Lung (tissue), 12 donors: ENCODE data around the gene TP53AIP1. TPM values are rescaled to one million over a fixed set of nuclear protein-coding genes. Genes with fewer than 3 reads are reported as not detected.

Experiments used
- ATAC-seq: fragments of 200-7000 bp; cut with Tn5 transposase; one replicate; pipeline ENCODE4 v1.9.1; 2020; ENCODE audit warnings: moderate number of reproducible peaks; ENCODE audit not compliant: insufficient read depth, low FRiP score
- DNase-seq, 3 donors: peaks; one replicate each; pipeline ENCODE4 v3.0.0-alpha.2; 2013 to 2017
- H3K27ac ChIP-seq, 2 donors: one replicate each; pipeline ENCODE4 v1.5.1; 2013; ENCODE audit warnings: mild to moderate bottlenecking in 2 of 2, moderate library complexity in 2 of 2, control low read depth in 1 of 2, inconsistent platforms in 1 of 2, low read depth in 1 of 2, low read length in 1 of 2
- H3K27me3 ChIP-seq, 3 donors: one replicate each; pipeline ENCODE4 v1.5.1; 2013; ENCODE audit warnings: low read length in 2 of 3; ENCODE audit not compliant: control insufficient read depth in 3 of 3, insufficient read depth in 3 of 3
- H3K36me3 ChIP-seq, 4 donors: one replicate each; pipeline ENCODE4 v1.5.1; 2013; ENCODE audit warnings: low read length in 4 of 4, mild to moderate bottlenecking in 1 of 4, moderate library complexity in 1 of 4; ENCODE audit not compliant: control insufficient read depth in 4 of 4, insufficient read depth in 4 of 4
- H3K4me1 ChIP-seq, 5 donors: one replicate each; pipeline ENCODE4 v1.5.1; 2013; ENCODE audit warnings: low read length in 5 of 5, mild to moderate bottlenecking in 2 of 5, moderate library complexity in 1 of 5; ENCODE audit not compliant: control insufficient read depth in 5 of 5, insufficient read depth in 5 of 5
- H3K4me3 ChIP-seq: one replicate; pipeline ENCODE4 v1.5.1; 2013; ENCODE audit warnings: mild to moderate bottlenecking, control low read depth, moderate library complexity
- H3K9ac ChIP-seq, 2 donors: one replicate each; pipeline ENCODE4 v1.5.1; 2013; ENCODE audit warnings: low read length in 2 of 2, control low read depth in 1 of 2; ENCODE audit not compliant: insufficient read depth in 1 of 2
- H3K9me3 ChIP-seq, 4 donors: one replicate each; pipeline ENCODE4 v1.5.1; 2013; ENCODE audit warnings: low read length in 3 of 4, mild to moderate bottlenecking in 1 of 4, moderate library complexity in 1 of 4; ENCODE audit not compliant: control insufficient read depth in 4 of 4, insufficient read depth in 3 of 4
- WGBS, 2 donors: extraction: QIAGEN DNeasy Blood & Tissue Kit; methylation state at CpG; one replicate each; pipeline ENCODE4 v1.1.7; 2013; 5-methylcytosine and 5-hydroxymethylcytosine counted together
- polyA plus RNA-seq, 2 donors: library from polyadenylated mRNA; stranded (reverse); fragments of 200-250 nt; gene quantifications; one replicate each; pipeline ENCODE4 v1.2.1, GENCODE V29; 2013
- total RNA-seq, 2 donors: library from RNA; depleted of rRNA in 1 of 2; stranded (reverse); fragments of >200 nt in 1 of 2; gene quantifications; one replicate each; pipeline ENCODE4 v1.2.1, GENCODE V29; 2014 to 2021
- TF ChIP-seq, protein P1 (sequence below): IDR thresholded peaks from 2 replicates; pipeline ENCODE4 v1.5.1; 2012; ENCODE audit warnings: mild to moderate bottlenecking; ENCODE audit errors: control extremely low read depth, extremely low read depth
- donor health status: control.
- donor health status: control.
- donor health status: Bipolar disorder and iron deficiency.
- donor health status: healthy.
- donor health status: DM: yes; HTN: yes; CAD: no.

The TP53AIP1 gene
- total and polyA plus RNA-seq, 4 donors: 0.16 to 1.8 (median 1.0) TPM

DNA sequence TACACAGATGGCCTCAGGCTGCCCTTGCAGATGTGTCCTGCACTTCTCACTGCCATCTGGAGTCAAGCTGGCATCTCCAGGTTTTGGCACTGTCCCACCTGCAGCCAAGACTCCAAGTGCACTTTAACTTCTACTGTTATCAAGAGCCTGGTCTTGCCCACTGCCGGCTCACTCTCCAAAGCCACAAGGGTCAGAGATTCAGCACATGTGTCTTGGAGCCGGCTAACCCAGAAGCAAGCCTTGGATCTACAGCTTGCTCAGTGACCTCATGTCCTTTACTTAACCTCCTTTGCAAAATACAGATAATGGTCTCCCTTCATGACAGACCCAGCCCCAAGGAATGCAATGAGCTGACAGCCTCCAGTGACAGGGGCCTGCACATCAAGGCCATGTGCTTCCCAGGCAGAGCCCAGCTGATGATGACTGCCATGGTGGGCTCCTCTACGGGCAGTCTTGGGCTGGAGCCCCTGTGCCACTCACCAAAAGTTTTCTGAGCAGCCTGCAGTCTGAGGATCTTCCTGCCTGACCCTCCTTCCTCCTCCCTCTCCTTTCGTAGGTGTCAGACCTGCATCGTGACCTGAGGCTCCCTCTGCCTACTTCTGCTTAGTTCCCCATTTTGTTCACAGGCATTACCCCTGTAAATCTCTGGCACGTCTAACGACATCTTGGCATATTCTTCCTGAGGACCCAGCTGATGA is 9.0 kb downstream of the TP53AIP1 start:
- no peaks in the 10 kb centered on the region for H3K27me3 ChIP-seq
- no peak overlapping the region for H3K4me3 ChIP-seq
- peaks cover 0 to 3% (median 0%) of the 10 kb centered on the region in 4 donors for H3K9me3 ChIP-seq
- TF ChIP-seq, protein P1, sequence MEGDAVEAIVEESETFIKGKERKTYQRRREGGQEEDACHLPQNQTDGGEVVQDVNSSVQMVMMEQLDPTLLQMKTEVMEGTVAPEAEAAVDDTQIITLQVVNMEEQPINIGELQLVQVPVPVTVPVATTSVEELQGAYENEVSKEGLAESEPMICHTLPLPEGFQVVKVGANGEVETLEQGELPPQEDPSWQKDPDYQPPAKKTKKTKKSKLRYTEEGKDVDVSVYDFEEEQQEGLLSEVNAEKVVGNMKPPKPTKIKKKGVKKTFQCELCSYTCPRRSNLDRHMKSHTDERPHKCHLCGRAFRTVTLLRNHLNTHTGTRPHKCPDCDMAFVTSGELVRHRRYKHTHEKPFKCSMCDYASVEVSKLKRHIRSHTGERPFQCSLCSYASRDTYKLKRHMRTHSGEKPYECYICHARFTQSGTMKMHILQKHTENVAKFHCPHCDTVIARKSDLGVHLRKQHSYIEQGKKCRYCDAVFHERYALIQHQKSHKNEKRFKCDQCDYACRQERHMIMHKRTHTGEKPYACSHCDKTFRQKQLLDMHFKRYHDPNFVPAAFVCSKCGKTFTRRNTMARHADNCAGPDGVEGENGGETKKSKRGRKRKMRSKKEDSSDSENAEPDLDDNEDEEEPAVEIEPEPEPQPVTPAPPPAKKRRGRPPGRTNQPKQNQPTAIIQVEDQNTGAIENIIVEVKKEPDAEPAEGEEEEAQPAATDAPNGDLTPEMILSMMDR: no peak
- 85 to 87% methylated on average over 7 of the region's 7 CpGs for WGBS, 2 donors
- ATAC-seq: no peak
- H3K36me3 ChIP-seq: no peaks in the 10 kb centered on the region
- no peaks in the 10 kb centered on the region for H3K4me1 ChIP-seq
- H3K9ac ChIP-seq: no peak overlapping the region
- no peak for DNase-seq
- no peak overlapping the region for H3K27ac ChIP-seq

GRCh38 chr11:128931668-128932067 is 11.0 kb downstream of the TP53AIP1 start:
- Histone ChIP-seq H3K9ac (no peak overlapping the region), H3K4me3 (no peak overlapping the region), H3K4me1 (peaks cover 0 to 2% (median 0%) of the 10 kb centered on the region in 5 donors), H3K36me3 (no peaks in the 10 kb centered on the region), H3K27me3 (no peaks in the 10 kb centered on the region), H3K9me3 (peaks cover 0 to 3% (median 0%) of the 10 kb centered on the region in 4 donors), H3K27ac (no peak overlapping the region)
- ATAC-seq: no peak
- no peak for DNase-seq
- 91 to 94% methylated on average over 6 of the region's 6 CpGs for WGBS, 2 donors
- TF ChIP-seq, protein P1: no peak

DNA sequence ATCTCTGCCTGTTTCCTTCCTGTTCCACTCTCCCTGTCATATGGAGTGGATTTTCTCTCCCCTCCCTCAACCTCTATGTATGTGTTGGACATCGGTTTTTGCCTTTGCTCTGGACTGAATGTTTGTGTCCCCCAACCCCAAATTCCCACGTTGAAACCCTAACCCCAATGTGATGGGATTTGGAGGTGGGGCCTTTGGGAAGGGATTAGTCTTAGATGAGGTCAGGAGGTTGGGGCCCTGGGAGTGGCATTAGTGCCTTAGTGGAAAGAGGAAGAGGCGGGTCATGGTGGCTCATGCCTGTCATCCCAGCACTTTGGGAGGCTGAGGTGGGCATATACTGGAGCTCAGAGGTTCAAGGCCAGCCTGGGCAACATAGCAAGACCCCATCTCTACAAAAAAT is 11.6 kb downstream of the TP53AIP1 start:
- Histone ChIP-seq H3K27ac (no peak overlapping the region), H3K27me3 (no peaks in the 10 kb centered on the region), H3K4me1 (peaks cover 0 to 2% (median 0%) of the 10 kb centered on the region in 5 donors), H3K9me3 (peaks cover 0 to 3% (median 0%) of the 10 kb centered on the region in 4 donors), H3K4me3 (no peak overlapping the region), H3K9ac (no peak overlapping the region), H3K36me3 (no peaks in the 10 kb centered on the region)
- no peak for ATAC-seq
- TF ChIP-seq, protein P1: no peak
- DNase-seq: no peak
- 80 to 82% methylated on average over 3 of the region's 3 CpGs for WGBS, 2 donors
